HG03571 (cell line): ENCODE measurements around the gene ADI1.
A peak's percentile ranks its signal among the peaks of the same experiment; 100 is the strongest.
"Not testable (repeated sequence)": the region's sequence is repeated elsewhere in the genome, so short reads cannot be mapped to it uniquely, and the experiment has no call there.

Experiments
- ATAC-seq: cut with Tn5 transposase; IDR thresholded peaks from one replicate; pipeline ENCODE4 v1.9.1; 2021; ENCODE audit not compliant: unreplicated experiment

ADI1 gene

GRCh38 chr2:3529316-3530025, 10.1 kb upstream of the ADI1 start:
- no peak for ATAC-seq

DNA sequence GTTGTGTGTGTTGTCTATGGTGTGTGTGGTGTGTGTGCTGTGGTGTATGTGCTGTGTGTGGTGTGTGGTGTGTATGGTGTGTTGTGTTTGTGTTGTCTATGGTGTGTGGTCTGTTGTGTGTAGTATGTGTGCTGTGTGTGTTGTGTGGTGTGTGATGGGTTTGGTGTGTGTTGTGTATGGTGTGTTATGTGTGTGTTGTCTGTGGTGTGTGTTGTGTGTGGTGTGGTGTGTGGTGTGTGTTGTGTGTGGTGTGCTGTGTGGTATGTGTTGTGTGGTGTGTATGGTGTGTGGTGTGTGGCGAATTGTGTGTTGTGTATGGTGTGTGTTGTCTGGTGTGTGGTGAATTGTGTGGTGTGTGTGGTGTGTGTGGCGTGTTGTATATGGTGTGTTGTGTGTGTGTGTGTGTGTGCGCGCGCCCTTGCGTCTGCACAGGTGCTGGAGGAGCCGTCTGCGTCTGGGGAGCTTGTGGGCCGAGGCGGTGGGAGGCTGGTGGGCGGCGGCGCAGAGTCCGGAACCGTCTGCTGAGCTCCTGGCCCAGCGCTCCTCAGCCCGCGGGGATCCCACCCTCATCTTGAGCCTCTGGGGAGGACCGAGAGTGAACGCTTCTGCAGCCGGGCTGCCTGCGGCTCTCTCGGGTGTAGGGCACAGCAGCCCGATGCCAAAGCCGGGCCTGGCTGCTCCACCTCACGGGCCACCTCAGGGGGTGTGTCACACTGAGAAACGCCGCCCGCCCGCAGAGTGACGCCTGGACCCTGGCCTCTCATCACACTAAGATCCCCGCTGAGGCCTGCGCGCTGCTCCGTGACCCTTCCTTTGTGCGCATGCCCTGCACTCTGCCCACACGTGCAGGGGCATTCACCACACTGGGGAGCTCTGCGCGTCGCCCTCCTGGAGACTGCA, 8.8 kb upstream of the ADI1 start:
- no peak for ATAC-seq

DNA sequence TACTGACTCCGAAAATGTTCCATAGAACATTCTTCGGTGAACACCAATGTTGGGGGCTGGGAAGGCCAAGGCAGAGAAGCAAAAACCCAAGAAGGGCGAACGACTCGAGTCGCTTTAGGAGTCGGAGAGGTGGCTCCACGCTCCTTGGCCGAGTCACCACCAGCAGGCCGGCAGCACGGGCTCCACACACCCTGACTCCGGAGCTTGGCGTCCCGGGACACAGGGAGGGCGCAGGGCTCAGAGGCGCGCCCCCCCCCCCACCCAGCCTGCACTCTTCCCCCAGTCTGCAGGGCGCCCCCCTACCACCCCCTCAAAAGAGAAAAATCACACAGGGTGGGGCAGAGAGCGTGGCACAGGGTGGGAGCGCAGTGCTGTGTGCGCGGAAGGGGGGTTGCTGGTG, 7.5 kb upstream of the ADI1 start:
- no peak for ATAC-seq

GRCh38 chr2:3523551-3524041, 4.3 kb upstream of the ADI1 start:
- no peak for ATAC-seq

GRCh38 chr2:3522961-3523421, 3.7 kb upstream of the ADI1 start:
- no peak for ATAC-seq

- ATAC-seq, result no peak
Measured at GRCh38 chr2:3520591-3520990, 1.3 kb upstream of the ADI1 start.

DNA sequence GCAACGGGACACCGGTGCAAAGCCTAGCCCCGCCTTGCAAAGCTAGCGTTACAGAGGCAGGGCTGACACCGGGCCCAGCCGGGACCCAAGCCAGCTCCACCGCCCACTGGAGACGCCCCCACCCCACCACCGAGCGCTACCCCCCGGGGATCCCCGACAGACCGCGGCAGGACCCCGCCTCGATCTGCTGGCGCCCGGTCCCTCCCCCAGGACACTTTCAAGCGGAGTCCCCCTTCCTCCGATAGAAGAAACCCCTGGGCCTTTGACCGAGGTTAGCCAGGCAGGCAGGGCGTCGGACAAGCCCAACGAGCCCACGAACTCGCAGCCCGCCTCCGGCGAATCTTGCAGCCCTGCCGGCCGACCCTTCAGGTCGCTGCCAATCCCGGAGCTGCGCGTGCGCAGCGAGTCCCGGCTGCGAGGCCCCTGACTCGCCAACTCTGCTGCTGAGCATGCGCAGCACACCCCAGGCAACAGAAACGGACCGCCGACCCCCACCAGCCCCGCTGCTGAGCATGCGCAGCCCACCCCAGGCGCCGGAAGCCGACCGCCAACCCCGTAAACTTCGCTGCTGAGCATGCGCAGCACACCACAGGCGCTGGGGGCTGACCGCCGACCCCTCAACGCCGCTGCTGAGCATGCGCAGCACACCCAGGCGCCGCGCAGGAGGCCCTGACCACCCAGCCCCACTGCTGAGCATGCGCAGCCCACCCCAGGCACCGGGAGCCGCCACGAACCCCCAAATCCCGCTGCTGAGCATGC, 656 bp downstream of the ADI1 start:
- peak; percentile 74 for ATAC-seq

- ATAC-seq, result no peak
Measured at GRCh38 chr2:3517948-3518495, 1.3 kb downstream of the ADI1 start.

DNA sequence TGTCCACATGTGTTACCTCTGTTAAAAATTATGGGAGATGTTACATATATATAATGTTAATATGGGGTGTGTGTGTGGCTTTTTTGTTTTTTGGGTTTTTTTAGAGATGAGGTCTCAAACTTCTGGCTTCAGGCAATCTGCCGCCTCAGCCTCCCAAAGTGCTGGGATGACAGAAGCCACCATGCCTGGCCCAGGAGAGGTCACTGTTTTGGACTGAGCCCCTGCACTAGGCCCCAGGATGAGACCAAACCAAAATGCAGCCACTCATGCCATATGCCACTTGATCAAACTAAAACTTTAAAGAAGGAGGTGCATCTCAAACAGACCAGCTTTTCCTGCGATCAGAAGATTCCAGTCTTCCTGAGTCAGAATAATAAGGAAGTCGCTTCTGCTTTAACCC, 2.5 kb downstream of the ADI1 start:
- no peak for ATAC-seq

DNA sequence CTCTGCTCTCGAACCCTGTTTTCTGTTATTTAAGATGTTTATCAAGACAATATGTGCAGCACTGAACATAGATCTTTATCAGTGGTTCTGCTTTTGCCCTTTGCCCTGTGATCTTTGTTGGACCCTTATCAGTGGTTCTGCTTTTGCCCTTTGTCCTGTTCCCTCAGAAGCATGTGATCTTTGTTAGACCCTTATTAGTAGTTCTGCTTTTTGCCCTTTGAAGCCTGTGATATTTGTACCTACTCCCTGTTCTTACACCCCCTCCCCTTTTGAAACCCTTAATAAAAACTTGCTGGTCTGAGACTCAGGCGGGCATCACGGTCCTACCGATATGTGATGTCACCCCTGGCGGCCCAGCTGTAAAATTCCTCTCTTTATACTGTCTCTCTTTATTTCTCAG, 3.9 kb downstream of the ADI1 start:
- not testable (repeated sequence) for ATAC-seq

DNA sequence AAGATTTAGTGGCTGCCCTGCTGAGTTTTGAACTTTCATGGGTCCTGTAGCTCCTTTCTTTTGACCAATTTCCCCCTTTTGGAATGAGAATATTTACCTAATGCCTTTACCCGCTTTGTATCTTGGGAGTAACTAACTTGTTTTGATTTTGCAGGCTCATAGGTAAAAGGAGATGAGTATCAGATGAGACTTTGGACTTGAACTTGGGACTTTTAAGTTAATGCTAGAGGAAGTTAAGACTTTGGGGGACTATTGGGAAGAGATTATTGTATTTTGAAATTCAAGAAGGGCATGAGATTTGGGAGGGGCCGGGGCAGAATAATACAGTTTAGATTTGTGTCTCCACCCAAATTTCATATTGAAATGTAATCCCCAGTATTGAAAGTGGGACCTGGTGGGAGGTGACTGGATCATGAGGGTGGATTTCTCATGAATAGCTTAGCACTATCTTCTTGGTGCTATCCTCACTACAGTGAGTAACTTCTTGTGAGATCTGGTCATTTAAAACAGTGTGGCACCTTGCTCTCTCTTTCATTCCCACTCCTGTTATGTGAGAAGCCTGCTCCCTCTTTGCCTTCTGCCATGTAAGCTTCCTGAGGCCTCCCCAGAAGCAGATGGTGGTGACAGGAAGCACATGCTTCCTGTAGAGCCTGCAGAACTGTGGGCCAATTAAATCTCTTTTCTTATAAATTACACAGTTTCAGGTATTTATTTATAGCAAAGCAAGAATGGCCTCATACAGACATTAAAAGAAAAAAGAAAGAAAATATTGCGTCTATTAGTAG, 6.1 kb downstream of the ADI1 start:
- no peak for ATAC-seq

DNA sequence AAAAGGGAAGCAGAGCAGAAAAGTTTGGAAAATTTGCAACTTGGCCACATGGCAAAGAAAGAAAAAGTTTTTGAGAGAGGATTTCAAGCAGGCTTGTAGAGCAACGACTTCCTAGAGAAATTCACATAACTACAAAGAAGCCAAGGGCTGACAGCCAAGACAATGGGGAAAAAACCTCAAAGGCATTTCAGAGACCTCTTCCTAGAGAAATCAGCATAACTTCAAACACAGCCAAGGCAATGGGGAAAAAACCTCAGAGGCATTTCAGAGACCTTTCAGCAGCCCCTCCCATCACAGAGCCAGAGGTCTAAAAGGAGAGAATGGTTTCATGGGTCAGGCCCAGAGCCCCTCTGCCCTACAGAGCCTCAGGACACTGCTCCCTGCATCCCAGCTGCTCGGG, 7.2 kb downstream of the ADI1 start:
- ATAC-seq, result no peak

DNA sequence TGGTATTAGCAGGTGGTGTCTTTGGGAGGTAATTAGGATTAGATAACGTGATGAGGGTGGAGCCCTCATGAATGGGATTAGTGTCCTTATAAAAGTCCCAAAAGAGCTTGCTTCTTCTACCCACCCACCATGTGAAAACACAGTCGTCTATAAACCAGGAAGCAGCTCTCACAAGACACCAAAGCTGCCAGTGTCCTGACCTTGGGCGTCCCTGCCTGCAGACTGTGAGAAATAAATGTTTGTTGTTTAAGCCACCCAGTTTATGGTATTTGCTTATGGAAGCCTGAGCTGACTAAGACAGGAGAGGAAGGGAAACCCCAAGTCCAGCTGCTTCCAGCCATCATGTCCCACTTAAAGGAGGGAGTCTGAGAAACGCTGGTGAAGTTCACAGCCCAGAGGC, 13.6 kb downstream of the ADI1 start:
- no peak for ATAC-seq

DNA sequence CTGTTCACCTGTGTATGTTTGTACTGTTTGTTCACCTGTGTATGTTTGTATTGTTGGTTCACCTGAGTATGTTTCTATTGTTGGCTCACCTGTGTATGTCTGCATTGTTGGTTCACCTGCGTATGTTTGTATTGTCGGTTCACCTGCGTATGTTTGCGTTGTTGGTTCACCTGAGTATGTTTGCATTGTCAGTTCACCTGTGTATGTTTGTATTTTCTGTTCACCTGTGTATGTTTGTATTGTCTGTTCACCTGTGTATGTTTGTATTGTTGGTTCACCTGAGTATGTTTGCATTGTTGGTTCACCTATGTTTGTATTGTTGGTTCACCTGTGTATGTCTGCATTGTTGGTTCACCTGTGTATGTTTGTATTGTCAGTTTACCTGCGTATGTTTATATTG, 14.6 kb downstream of the ADI1 start:
- ATAC-seq, result no peak

- ATAC-seq, result no peak
Measured at GRCh38 chr2:3503483-3503882, 15.8 kb downstream of the ADI1 start.

DNA sequence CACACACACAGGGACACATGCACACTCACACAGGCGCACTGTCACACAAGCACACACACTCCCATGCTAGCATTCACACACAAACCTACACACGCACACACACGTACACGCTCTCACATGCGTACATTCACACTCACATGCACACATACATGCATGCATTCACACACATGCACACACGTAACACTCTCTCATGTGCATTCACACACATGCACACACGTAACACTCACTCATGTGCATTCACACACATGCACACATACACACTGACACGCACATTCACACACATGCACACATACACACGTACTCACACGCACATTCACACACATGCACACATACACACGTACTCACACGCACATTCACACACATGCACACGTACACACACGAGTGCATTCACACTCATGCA, 16.3 kb downstream of the ADI1 start:
- no peak for ATAC-seq

DNA sequence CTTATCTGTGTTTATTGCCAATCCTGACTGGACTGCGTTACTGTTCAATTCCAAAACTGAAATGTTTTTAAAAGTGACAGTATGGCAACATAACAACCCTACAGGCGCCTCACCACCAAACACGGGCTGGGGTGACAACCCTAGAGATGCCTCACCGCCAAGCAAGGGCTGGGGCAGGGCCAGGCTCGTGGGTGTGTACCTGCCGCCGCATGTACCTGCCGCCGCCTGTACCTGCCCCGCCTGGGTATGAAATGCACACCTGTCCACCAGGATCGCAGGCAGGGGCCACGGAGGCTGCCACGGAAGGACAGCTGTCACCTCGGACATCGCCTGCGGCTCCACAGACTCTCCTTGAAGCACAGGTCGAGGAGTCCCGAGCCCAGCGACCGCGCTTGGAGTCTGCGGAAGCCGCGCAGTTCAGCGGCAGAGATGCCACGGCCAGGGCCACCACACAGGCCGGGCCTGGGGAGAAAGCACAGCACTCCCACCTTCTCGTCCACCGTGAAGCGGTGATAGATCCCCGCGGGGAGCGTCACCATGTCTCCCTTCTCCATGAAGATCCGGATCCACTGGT, 18.9 kb downstream of the ADI1 start:
- ATAC-seq, result no peak

GRCh38 chr2:3498783-3499394, 20.4 kb downstream of the ADI1 start:
- no peak for ATAC-seq

- ATAC-seq, result not testable (repeated sequence)
Measured at GRCh38 chr2:3496708-3497080, 22.6 kb downstream of the ADI1 start.
